B cell (primary cell): ENCODE results near the gene MAPK9. TPM values are rescaled to one million over a fixed set of nuclear protein-coding genes. Genes with fewer than 3 reads are reported as not detected.

Source experiments
- ATAC-seq: fragments of 200-7000 bp; cut with Tn5 transposase; one replicate; pipeline ENCODE4 v1.10.0; 2021; ENCODE audit warnings: low read depth, mild to moderate bottlenecking, moderate number of reproducible peaks, moderate library complexity
- CTCF ChIA-PET: fragments of 350-600 bp; sonication (Branson Sonifier 250); formaldehyde crosslinking; loops from one replicate; lab custom pipeline; 2021; ENCODE audit warnings: antibody characterized with exemption, inconsistent platforms; lab: Charles Lee
- POLR2A ChIA-PET: fragments of 350-600 bp; sonication (Branson Sonifier 250); formaldehyde crosslinking; loops from one replicate; lab custom pipeline; 2021; ENCODE audit warnings: antibody characterized with exemption; lab: Charles Lee
- DNase-seq: peaks from one replicate; pipeline ENCODE4 v3.0.0; 2013
- H2AFZ ChIP-seq: 2 replicates; pipeline ENCODE4 v1.6.1; 2012; ENCODE audit warnings: mild to moderate bottlenecking, low read depth, low read length; ENCODE audit not compliant: insufficient read depth, poor library complexity, severe bottlenecking
- H3K27ac ChIP-seq, 2 donors: 1 replicate in 1 of 2; 2 replicates in 1 of 2; pipeline ENCODE4 v1.5.1; 2012 to 2013; ENCODE audit warnings: low read length in 2 of 2, mild to moderate bottlenecking in 2 of 2, moderate library complexity in 1 of 2
- H3K27me3 ChIP-seq, 4 experiments: fragments of 200-600 bp in 1 of 4; sonication (generic) in 1 of 4; replicated peaks in 1 of 4; 1 replicate in 2 of 4; 2 replicates in 2 of 4; pipeline versions ENCODE4 v1.6.1 to v1.7.0; 2013 to 2016; ENCODE audit warnings: low read length in 3 of 4, mild to moderate bottlenecking in 2 of 4, mixed read lengths in 1 of 4, moderate library complexity in 1 of 4; ENCODE audit not compliant: insufficient read depth in 4 of 4, control insufficient read depth in 3 of 4; ENCODE audit errors: control extremely low read depth in 1 of 4
- H3K36me3 ChIP-seq, 2 experiments: replicated peaks in 1 of 2; 1 replicate in 1 of 2; 2 replicates in 1 of 2; pipeline versions ENCODE4 v1.6.1 to v1.7.1; 2013; ENCODE audit warnings: low read length in 1 of 2; ENCODE audit not compliant: insufficient read depth in 2 of 2, control insufficient read depth in 1 of 2; ENCODE audit errors: control extremely low read depth in 1 of 2, extremely low read depth in 1 of 2
- H3K4me1 ChIP-seq, 2 donors: fragments of 200-600 bp in 1 of 2; sonication (generic) in 1 of 2; 1 replicate in 1 of 2; 2 replicates in 1 of 2; pipeline versions ENCODE4 v1.5.1 to v1.6.1; 2013 to 2017; ENCODE audit warnings: low read length in 2 of 2; ENCODE audit not compliant: control insufficient read depth in 2 of 2, insufficient read depth in 2 of 2
- H3K4me2 ChIP-seq: replicated peaks from 2 replicates; pipeline ENCODE3; 2012; ENCODE audit warnings: mild to moderate bottlenecking, low read depth, low read length; ENCODE audit not compliant: poor library complexity, severe bottlenecking
- H3K4me3 ChIP-seq, 5 experiments: fragments of 200-600 bp in 1 of 5; sonication (generic) in 1 of 5; 1 replicate in 3 of 5; 2 replicates in 2 of 5; pipeline versions ENCODE4 v1.5.1 to v1.7.0; 2011 to 2016; ENCODE audit warnings: low read length in 4 of 5, mild to moderate bottlenecking in 4 of 5, low read depth in 2 of 5, control low read depth in 1 of 5, moderate library complexity in 1 of 5; ENCODE audit not compliant: insufficient read depth in 1 of 5; ENCODE audit errors: control extremely low read depth in 1 of 5, extremely low read depth in 1 of 5
- H3K79me2 ChIP-seq: fragments of 200-600 bp; sonication (generic); one replicate; pipeline ENCODE4 v1.6.0; 2016; ENCODE audit warnings: low read length; ENCODE audit not compliant: control insufficient read depth, insufficient read depth
- H3K9ac ChIP-seq: fragments of 200-600 bp; sonication (generic); 2 replicates; pipeline ENCODE4 v1.6.1; 2017; ENCODE audit warnings: mild to moderate bottlenecking, low read length, moderate library complexity
- H3K9me3 ChIP-seq, 3 donors: one replicate each; pipeline versions ENCODE4 v1.6.1 to v1.7.1; 2013; ENCODE audit warnings: low read length in 2 of 3; ENCODE audit not compliant: control insufficient read depth in 2 of 3, insufficient read depth in 1 of 3; ENCODE audit errors: control extremely low read depth in 1 of 3
- H4K20me1 ChIP-seq: 2 replicates; pipeline ENCODE4 v1.6.0; 2012; ENCODE audit warnings: mild to moderate bottlenecking, low read length; ENCODE audit not compliant: insufficient read depth, control insufficient read depth, poor library complexity, severe bottlenecking
- H3K27ac Mint-ChIP-seq: one replicate; pipeline ENCODE4 v1.8.0; 2021; ENCODE audit warnings: mixed read lengths
- H3K27me3 Mint-ChIP-seq: one replicate; pipeline ENCODE4 v1.8.0; 2021; ENCODE audit warnings: mixed read lengths
- H3K4me1 Mint-ChIP-seq: one replicate; pipeline ENCODE4 v1.8.0; 2021; ENCODE audit warnings: mixed read lengths
- H3K4me3 Mint-ChIP-seq: one replicate; pipeline ENCODE4 v1.8.0; 2021; ENCODE audit warnings: mixed read lengths
- H3K9me3 Mint-ChIP-seq: one replicate; pipeline ENCODE4 v1.8.0; 2022; ENCODE audit warnings: mixed read lengths; ENCODE audit not compliant: insufficient read depth
- EZH2 ChIP-seq: IDR thresholded peaks from 2 replicates; pipeline ENCODE4 v1.6.1; 2012; ENCODE audit warnings: borderline replicate concordance, low read depth, mild to moderate bottlenecking, moderate library complexity, low read length; ENCODE audit not compliant: insufficient read depth, poor library complexity, severe bottlenecking
- WGBS: methylation state at CpG from one replicate; pipeline ENCODE4 v1.1.5; 2013; ENCODE audit warnings: missing lambda C conversion rate; ENCODE audit not compliant: insufficient coverage; 5-methylcytosine and 5-hydroxymethylcytosine counted together
- intact Hi-C: fragments of 100-400 bp; cut with micrococcal nuclease; formaldehyde crosslinking; loops from one replicate; pipeline ENCODE4 v1.10.0; 2022
- polyA plus RNA-seq: library from polyadenylated mRNA; depleted of rRNA; stranded (reverse); fragments of >200 nt; gene quantifications from 2 replicates; pipeline ENCODE4 v1.2.3, GENCODE V29; 2012
- total RNA-seq, 2 donors: library from RNA; stranded (reverse); fragments of 120-200 nt in 1 of 2; gene quantifications; 1 replicate in 1 of 2; 2 replicates in 1 of 2; pipeline versions ENCODE4 v1.2.3 to v1.2.4, GENCODE V29; 2013 to 2022
- TF ChIP-seq, protein P1 (sequence below): fragments of 200-600 bp; IDR thresholded peaks from one replicate; pipeline ENCODE4 v1.8.0; 2022; ENCODE audit warnings: antibody characterized with exemption, mild to moderate bottlenecking

MAPK9 gene
- total and polyA plus RNA-seq, 2 donors (not counting 1 experiment from before 2014, with no cell fraction given), result 19.7 to 40.4 TPM

GRCh38 chr5:180241600-180241999, 50.3 kb downstream of the MAPK9 start:
- DNase-seq (no peak), ATAC-seq (no peak)
- Mint-ChIP-seq H3K4me3 (no peak overlapping the region), H3K27ac (no peak overlapping the region), H3K9me3 (peaks cover 9% of the 10 kb centered on the region), H3K27me3 (no peaks in the 10 kb centered on the region), H3K4me1 (no peaks in the 10 kb centered on the region)
- Histone ChIP-seq H3K4me2 (no peak overlapping the region), H3K4me3 (no peak overlapping the region), H2AFZ (no peak overlapping the region), H3K36me3 (peaks cover 2 to 53% of the 10 kb centered on the region in 2 experiments), H3K9me3 (peaks cover 0 to 22% (median 0%) of the 10 kb centered on the region in 3 donors), H4K20me1 (no peaks in the 10 kb centered on the region), H3K4me1 (no peaks in the 10 kb centered on the region), H3K27me3 (no peaks in the 10 kb centered on the region), H3K79me2 (no peaks in the 10 kb centered on the region), H3K27ac (no peak overlapping the region), H3K9ac (no peak overlapping the region)
- intact Hi-C loops, result no loop called here
- WGBS, result 100% methylated on average over 5 of the region's 5 CpGs
- ChIA-PET CTCF (no interaction called here), POLR2A (no interaction called here)
- TF ChIP-seq EZH2, result no peak
- TF ChIP-seq, protein P1, sequence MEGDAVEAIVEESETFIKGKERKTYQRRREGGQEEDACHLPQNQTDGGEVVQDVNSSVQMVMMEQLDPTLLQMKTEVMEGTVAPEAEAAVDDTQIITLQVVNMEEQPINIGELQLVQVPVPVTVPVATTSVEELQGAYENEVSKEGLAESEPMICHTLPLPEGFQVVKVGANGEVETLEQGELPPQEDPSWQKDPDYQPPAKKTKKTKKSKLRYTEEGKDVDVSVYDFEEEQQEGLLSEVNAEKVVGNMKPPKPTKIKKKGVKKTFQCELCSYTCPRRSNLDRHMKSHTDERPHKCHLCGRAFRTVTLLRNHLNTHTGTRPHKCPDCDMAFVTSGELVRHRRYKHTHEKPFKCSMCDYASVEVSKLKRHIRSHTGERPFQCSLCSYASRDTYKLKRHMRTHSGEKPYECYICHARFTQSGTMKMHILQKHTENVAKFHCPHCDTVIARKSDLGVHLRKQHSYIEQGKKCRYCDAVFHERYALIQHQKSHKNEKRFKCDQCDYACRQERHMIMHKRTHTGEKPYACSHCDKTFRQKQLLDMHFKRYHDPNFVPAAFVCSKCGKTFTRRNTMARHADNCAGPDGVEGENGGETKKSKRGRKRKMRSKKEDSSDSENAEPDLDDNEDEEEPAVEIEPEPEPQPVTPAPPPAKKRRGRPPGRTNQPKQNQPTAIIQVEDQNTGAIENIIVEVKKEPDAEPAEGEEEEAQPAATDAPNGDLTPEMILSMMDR, result no peak

DNA sequence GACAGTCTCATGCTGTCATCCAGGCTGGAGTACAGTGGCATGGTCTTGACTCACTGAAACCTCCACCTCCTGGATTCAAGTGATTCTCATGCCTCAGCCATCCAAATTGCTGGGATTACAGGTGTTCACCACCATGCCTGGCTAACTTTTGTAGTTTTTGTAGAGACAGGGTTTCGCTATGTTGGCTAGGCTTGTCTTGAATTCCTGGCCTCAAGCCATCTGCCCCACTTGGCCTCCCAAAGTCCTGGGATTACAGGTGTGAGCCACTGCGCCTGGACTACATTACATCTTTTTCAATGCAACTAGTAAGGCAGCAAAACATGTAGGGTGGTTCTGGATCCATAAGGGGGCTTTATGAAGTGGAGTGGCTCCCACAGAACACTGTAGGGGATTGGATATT, 53.3 kb downstream of the MAPK9 start:
- Histone ChIP-seq H3K4me1 (no peaks in the 10 kb centered on the region), H3K9ac (no peak overlapping the region), H3K4me3 (no peak overlapping the region), H2AFZ (no peak overlapping the region), H3K9me3 (peaks cover 0 to 5% (median 0%) of the 10 kb centered on the region in 3 donors), H3K79me2 (no peaks in the 10 kb centered on the region), H3K27me3 (no peaks in the 10 kb centered on the region), H4K20me1 (no peaks in the 10 kb centered on the region), H3K4me2 (no peak overlapping the region), H3K27ac (no peak overlapping the region), H3K36me3 (peaks cover 2 to 65% of the 10 kb centered on the region in 2 experiments)
- WGBS, result 100% methylated on average over 1 of the region's 2 CpGs
- CTCF ChIA-PET, result interaction anchor here (0.7 kb wide), 1 partner anchor 55 kb away, joined by 3 read pairs; no protein-coding TSS in a partner anchor
- Mint-ChIP-seq H3K4me3 (no peak overlapping the region), H3K9me3 (peaks cover 3% of the 10 kb centered on the region), H3K27me3 (no peaks in the 10 kb centered on the region), H3K4me1 (no peaks in the 10 kb centered on the region), H3K27ac (no peak overlapping the region)
- TF ChIP-seq EZH2, result no peak
- POLR2A ChIA-PET, result no interaction called here
- ATAC-seq, result no peak
- DNase-seq, result no peak
- intact Hi-C loops, result no loop called here
